NCI-H82 (cell line): Measurements from ENCODE around the gene GBP3.
"Not testable (repeated sequence)": the region's sequence is repeated elsewhere in the genome, so short reads cannot be mapped to it uniquely, and the experiment has no call there.

ENCODE experiments used
- DNase-seq: peaks from one replicate; lab custom pipeline; 2025; lab: John Stamatoyannopoulos, UW

GBP3 gene, protein sequence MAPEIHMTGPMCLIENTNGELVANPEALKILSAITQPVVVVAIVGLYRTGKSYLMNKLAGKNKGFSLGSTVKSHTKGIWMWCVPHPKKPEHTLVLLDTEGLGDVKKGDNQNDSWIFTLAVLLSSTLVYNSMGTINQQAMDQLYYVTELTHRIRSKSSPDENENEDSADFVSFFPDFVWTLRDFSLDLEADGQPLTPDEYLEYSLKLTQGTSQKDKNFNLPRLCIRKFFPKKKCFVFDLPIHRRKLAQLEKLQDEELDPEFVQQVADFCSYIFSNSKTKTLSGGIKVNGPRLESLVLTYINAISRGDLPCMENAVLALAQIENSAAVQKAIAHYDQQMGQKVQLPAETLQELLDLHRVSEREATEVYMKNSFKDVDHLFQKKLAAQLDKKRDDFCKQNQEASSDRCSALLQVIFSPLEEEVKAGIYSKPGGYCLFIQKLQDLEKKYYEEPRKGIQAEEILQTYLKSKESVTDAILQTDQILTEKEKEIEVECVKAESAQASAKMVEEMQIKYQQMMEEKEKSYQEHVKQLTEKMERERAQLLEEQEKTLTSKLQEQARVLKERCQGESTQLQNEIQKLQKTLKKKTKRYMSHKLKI

DNA sequence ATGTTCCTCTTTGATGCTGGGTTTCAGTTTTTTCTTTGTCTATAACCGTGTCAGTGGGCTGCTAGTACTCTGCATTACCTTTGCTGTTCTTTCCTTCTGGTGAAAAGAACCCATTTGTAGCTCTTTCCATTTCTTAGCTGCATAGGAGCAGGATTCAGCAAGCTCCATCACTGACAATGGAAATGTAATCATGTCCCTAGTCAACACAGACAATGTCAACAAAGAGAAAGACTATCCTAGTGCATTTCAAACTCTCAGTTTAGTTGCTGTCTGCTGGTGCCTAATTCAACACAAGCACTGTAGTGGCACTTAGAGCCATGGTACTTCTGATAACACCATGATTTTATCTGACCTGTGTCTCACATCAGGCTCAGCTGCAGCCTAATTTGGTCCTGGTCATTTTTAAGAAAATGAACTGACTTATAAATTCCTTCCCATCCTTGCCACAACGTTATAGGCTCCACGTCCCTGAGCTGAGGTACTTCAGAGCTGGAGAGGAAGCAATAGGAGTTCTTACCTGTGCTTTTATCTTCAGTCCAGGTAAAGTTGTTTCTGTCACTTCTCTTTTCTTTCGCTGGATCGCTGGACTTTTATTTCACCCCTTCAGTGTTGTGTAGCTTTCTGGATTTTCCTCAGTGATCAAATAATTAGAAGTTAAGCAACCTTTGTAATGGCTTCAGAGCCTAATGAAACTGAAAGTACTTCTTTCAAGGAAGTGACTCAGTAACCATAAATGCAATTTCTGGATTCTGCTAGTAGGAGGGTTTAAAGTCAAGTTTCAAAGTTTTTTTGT lies at the start of gene GBP3:
Gene GBP3, minus strand, starts transcription at position 700 of the 793 bp plus-strand sequence. CDS start 2,145 bp downstream, outside the sequence.
- no peak for DNase-seq

DNA sequence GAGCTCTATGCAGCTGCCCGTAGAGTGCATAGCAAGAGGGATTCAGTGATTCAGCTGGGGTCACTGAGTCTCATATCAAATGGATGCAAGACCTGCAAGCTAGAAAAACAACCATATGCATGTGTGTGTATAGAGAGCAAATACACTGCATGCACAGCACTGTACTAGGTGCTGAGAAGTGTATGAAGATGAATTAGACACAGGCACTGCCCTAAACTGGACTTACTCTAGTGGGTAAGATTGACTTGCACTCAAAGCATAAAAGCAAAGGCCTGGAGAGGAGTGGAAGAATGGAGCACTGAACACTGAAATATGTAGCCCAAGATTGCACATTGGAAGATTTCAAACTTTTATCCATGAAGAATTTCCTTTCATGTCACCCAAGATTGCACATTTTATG lies 47.8 kb upstream of the GBP3 start:
- DNase-seq = no peak

GRCh38 chr1:89069951-89070350 lies 47.3 kb upstream of the GBP3 start:
- DNase-seq = no peak

- DNase-seq = no peak
These were observed 45.6 kb upstream of the GBP3 start for GRCh38 chr1:89068291-89068690.

- DNase-seq = no peak
These were observed 42.6 kb upstream of the GBP3 start, which contains the start of gene GBP1 for GRCh38 chr1:89065079-89065868. Gene GBP1 (minus strand): TSS chr1:89065208. CDS start chr1:89063234, 1,974 bp downstream.

DNA sequence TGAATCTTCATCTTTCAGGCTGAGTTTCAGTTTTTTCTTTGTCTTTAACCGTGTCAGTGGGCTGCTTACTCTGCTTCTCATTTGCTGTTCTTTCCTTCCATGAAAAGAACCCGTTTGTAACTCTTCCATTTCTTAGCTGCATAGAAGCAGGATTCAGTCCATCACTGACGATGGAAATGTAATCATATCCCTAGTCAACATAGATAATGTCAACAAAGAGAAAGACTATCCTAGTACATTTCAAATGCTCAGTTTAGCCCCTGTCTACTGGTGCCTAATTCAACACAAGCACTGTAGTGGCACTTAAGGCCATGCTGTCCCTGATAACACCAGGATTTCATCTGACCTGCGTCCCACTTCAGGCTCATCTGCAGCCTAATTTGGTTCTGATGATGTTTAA lies 42.0 kb upstream of the GBP3 start:
- no peak for DNase-seq

DNA sequence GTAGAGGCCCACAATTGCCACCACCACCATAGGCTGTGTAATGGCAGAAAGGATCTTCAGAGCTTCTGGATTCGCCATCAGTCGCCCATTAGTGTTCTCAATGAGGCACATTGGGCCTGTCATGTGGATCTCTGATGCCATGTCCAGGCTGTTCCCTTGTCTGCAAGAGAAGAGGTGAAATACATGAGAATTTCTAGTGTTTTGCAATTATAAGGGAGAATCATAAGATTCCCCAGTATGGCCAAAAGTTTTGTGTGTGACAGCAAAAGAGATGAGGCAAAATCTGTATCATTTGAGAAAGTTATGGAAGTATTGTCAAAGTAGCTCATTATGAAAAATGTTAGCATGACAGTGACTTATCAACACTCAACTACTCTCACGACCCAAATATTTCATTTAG lies 40.4 kb upstream of the GBP3 start:
- DNase-seq = no peak

DNA sequence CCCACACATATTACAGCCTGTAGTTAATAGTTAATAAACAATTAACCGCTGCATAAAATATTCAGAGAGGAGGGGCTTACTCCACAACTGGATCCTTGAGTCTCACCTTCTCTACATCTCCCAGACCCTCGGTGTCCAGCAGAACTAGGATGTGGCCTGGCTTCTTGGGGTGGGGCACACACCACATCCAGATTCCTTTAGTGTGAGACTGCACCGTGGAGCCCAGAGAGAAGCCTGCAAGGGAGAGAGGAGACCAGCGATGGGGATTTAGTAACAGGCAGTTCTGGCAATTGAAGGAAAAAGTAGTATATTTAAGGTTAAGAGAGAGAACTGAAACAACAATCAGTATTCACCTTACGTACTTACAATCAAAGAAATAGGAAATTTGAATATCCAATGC lies 37.4 kb upstream of the GBP3 start:
- DNase-seq = no peak

DNA sequence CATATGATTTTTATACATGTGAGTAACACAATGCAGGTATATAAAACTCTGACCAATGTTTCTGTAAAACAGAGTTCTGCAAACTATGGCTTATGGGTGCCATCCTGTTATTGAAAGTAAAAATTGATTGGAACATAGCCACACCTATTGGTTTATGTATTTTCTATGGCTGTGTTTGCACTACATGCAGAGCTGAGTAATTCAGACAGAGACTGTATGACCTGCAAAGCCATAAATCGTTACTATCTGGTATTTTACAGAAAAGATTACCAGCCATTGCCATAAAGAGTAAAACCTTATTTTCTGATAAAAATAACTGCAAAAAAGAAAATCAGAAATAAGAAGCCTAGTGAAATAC lies 29.3 kb upstream of the GBP3 start:
- no peak for DNase-seq

DNA sequence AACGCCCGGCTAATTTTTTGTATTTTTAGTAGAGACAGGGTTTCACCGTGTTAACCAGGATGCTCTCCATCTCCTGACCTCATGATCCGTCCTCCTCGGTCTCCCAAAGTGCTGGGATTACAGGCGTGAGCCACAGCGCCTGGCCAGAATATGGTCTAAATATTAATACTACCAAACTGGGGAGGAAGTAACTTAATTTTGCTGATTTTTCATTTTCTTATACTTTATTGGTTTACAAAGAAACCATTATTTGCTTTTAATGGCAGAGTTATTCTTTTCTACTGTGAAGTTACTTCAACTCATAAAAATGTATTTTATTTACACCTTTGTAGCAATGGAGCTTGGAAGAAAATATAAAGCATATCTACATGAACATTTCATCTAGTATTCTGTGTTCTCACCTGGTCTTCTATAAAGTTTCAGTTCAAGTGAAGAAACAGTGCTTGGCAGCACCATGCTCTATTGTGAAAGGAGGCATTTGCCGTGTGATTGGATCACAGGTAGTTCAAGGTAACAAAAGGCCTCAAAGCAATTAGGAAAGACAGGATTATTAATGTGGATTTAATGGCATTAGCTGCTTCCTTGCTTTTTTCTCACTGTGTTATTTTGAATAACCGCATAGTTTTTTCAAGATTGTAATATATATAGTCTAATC lies 28.8 kb upstream of the GBP3 start:
- no peak for DNase-seq

- DNase-seq = no peak
These were observed 28.0 kb upstream of the GBP3 start for GRCh38 chr1:89050649-89051033.

DNA sequence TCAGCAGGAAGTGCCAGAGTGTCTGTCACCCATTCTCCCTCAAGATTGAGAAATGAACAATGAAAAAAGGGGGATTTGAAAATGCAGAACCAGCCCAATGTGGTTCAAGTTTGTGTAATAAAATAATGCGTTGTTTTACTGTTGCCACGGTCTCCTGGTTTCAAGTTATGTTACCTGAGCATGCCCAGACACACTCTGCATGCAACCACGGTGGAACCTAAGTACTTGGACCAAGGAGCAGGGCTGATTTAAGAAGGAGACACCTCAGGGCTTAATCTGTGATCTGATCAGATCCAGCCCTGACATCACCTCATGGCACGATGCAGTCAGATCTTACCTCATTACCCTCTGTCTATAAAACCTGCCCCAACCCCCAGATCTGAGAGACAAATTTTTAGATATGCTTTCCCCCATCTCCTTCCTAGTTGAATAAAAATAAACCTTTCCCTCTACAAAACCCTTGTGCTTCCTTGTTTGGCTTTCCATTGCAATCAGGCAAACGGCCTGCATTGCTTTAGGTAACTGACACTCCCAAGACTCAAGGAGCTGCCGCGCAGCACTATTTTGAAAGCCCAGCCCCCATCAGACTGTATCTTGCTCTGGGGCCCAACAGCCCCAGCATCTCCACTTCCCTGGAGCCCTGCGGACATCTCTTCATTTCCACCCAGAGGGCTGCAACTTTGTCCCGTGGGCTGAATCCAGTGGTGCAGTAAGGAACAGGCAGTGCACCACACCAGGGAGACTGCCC lies 27.4 kb upstream of the GBP3 start:
- DNase-seq = not testable (repeated sequence)

GRCh38 chr1:89049187-89049586 lies 26.5 kb upstream of the GBP3 start:
- not testable (repeated sequence) for DNase-seq

- no peak for DNase-seq
These were observed 25.1 kb upstream of the GBP3 start for GRCh38 chr1:89047734-89048133.

DNA sequence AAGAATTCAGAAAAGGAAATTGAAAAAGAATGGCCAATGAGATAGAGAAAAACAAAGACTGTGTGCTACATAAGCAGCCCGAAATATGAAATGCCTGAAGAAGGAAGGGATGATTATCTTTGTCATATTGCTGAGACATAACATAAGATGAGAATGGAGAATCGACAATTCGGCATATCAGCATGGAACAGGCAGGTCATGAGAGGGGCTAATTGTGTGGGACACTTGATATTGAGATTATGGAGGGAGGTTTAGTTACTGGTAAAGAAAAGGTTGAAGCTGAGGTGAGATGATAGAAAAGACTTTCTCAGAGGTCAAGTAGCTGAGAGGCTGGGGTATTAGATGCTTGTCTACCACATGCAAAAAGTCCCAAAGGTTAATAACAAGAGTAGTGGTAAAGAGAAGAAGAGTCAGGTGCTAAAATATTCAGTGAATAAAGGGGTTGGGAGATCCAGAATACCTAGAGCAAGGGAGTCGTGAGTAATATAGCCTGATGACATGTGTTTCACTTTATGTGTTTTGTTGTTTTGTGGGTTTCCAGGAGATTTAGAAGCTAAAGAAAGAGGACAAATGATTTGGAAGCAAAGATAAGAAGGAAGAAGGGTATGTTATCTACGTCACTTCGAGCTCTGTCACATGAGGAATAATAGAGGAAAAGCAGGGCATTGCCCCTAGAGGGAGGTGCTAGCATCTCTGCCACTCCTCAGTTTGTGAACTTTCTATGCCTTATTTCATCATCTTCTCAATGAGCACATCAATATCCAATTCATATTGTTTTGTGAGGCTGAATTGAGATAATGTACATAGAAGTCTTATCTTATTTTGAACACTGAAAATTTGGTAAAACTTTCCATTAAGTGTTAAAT lies 23.9 kb upstream of the GBP3 start:
- peak; percentile 5 for DNase-seq

DNA sequence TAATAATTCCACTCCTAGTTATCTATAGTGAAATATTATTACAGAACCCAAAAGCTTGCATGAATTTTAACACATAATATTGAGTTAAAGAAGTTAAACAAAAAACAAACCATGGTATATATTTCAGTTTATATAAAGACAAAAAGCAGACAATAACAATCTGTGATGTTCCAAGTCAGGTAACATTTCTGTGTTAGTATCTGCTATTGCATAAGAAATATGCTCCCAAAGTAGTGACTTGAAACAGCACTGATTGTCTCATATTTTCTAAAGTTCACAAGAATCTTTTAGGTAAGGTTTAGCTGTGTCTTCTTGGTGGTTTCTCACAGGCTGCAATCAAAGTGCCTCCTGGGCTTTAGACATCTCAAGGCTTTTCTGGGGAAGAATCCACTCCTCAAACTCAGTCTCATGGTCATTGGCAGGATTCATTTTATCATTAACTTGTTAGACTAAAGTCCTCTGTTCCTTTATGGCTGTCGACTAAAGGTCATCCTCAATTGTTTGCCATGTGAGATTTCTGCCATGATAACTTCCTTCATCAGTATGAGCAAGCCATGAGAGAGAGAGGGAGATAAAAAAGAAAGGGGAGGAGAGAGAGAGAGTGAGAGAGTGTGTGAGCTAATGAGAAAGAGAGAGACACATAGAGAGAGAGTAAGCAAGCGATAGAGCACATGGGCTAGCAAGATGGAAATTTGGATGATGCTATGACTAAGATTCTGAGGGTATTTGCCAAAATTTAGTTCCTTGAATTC lies 22.5 kb upstream of the GBP3 start:
- no peak for DNase-seq

GRCh38 chr1:89043940-89044339 lies 21.3 kb upstream of the GBP3 start:
- DNase-seq = no peak

- no peak for DNase-seq
These were observed 19.8 kb upstream of the GBP3 start for GRCh38 chr1:89042491-89042890.

- DNase-seq = no peak
These were observed 19.1 kb upstream of the GBP3 start for GRCh38 chr1:89041721-89042120.
